NCI-H345 (cell line): ENCODE data around the gene ST14.
"Not testable (repeated sequence)": the region's sequence is repeated elsewhere in the genome, so short reads cannot be mapped to it uniquely, and the experiment has no call there.

Source experiments
- DNase-seq: peaks from one replicate; lab custom pipeline; 2025; lab: John Stamatoyannopoulos, UW

The ST14 gene

GRCh38 chr11:130164221-130164570 is 4.6 kb downstream of the ST14 start:
- no peak for DNase-seq

GRCh38 chr11:130165601-130166456 is 6.2 kb downstream of the ST14 start:
- DNase-seq, result no peak

- DNase-seq, result no peak
These were observed 6.8 kb downstream of the ST14 start for GRCh38 chr11:130166457-130166784.

- no peak for DNase-seq
These were observed 7.6 kb downstream of the ST14 start for GRCh38 chr11:130167146-130167545.

- no peak for DNase-seq
These were observed 8.5 kb downstream of the ST14 start for GRCh38 chr11:130168105-130168504.

- no peak for DNase-seq
These were observed 10.8 kb downstream of the ST14 start for GRCh38 chr11:130170345-130170744.

GRCh38 chr11:130171534-130171933 is 12.0 kb downstream of the ST14 start:
- no peak for DNase-seq

GRCh38 chr11:130172001-130172400 is 12.4 kb downstream of the ST14 start:
- not testable (repeated sequence) for DNase-seq

- DNase-seq, result no peak
These were observed 15.1 kb downstream of the ST14 start for GRCh38 chr11:130174642-130175041.

- DNase-seq, result no peak
These were observed 16.3 kb downstream of the ST14 start for GRCh38 chr11:130175898-130176297.

GRCh38 chr11:130177782-130178181 is 18.2 kb downstream of the ST14 start:
- DNase-seq, result no peak

- peak; percentile 76 for DNase-seq
These were observed 19.1 kb downstream of the ST14 start for GRCh38 chr11:130178441-130179339.

GRCh38 chr11:130179396-130180306 is 20.1 kb downstream of the ST14 start:
- DNase-seq, result peak; percentile 77

GRCh38 chr11:130180491-130180890 is 20.9 kb downstream of the ST14 start:
- peak; percentile 48 for DNase-seq

- DNase-seq, result no peak
These were observed 21.3 kb downstream of the ST14 start for GRCh38 chr11:130180896-130181294.

- peak; percentile 86 for DNase-seq
These were observed 22.0 kb downstream of the ST14 start for GRCh38 chr11:130181295-130182272.

- no peak for DNase-seq
These were observed 24.5 kb downstream of the ST14 start for GRCh38 chr11:130183878-130184610.

- no peak for DNase-seq
These were observed 27.5 kb downstream of the ST14 start for GRCh38 chr11:130187096-130187495.

- no peak for DNase-seq
These were observed 28.5 kb downstream of the ST14 start for GRCh38 chr11:130188047-130188446.
